ENCODE results near the gene CADM2.

The CADM2 gene

GRCh38 chr3:85801955-85802354 lies 843.2 kb downstream of the CADM2 start:
- no peak for DNase-seq
- in situ Hi-C loops (cut with MboI; ENCODE audit: low pct_unique_long_range_greater_than_20kb, low sequenced_read_pairs) = no loop called here

GRCh38 chr3:85808755-85809154 lies 850.0 kb downstream of the CADM2 start:
- no peak for DNase-seq
- in situ Hi-C loops (cut with MboI; ENCODE audit: low pct_unique_long_range_greater_than_20kb, low sequenced_read_pairs) = no loop called here

GRCh38 chr3:85821130-85821756 lies 862.5 kb downstream of the CADM2 start:
- in situ Hi-C loops (cut with MboI; ENCODE audit: low pct_unique_long_range_greater_than_20kb, low sequenced_read_pairs) = no loop called here
- DNase-seq = peak; percentile 25

- in situ Hi-C loops (cut with MboI; ENCODE audit: low pct_unique_long_range_greater_than_20kb, low sequenced_read_pairs) = no loop called here
- no peak for DNase-seq
Measured at GRCh38 chr3:85835857-85836440, 877.2 kb downstream of the CADM2 start.

GRCh38 chr3:85837402-85837801 lies 878.6 kb downstream of the CADM2 start:
- DNase-seq = no peak
- in situ Hi-C loops (cut with MboI; ENCODE audit: low pct_unique_long_range_greater_than_20kb, low sequenced_read_pairs) = no loop called here

- in situ Hi-C loops (cut with MboI; ENCODE audit: low pct_unique_long_range_greater_than_20kb, low sequenced_read_pairs) = no loop called here
- no peak for DNase-seq
Measured at GRCh38 chr3:85838921-85839320, 880.1 kb downstream of the CADM2 start.

- DNase-seq = no peak
- in situ Hi-C loops (cut with MboI; ENCODE audit: low pct_unique_long_range_greater_than_20kb, low sequenced_read_pairs) = no loop called here
Measured at GRCh38 chr3:85842081-85842480, 883.3 kb downstream of the CADM2 start.

- DNase-seq = no peak
- in situ Hi-C loops (cut with MboI; ENCODE audit: low pct_unique_long_range_greater_than_20kb, low sequenced_read_pairs) = no loop called here
Measured at GRCh38 chr3:85846940-85847339, 888.2 kb downstream of the CADM2 start.

GRCh38 chr3:85851071-85851470 lies 892.3 kb downstream of the CADM2 start:
- in situ Hi-C loops (cut with MboI; ENCODE audit: low pct_unique_long_range_greater_than_20kb, low sequenced_read_pairs) = no loop called here

GRCh38 chr3:85853805-85854204 lies 895.0 kb downstream of the CADM2 start:
- DNase-seq = no peak
- in situ Hi-C loops (cut with MboI; ENCODE audit: low pct_unique_long_range_greater_than_20kb, low sequenced_read_pairs) = no loop called here

More at GRCh38 chr3:85851071-85851470, 892.3 kb downstream of the CADM2 start:
- DNase-seq = no peak

- in situ Hi-C loops (cut with MboI; ENCODE audit: low pct_unique_long_range_greater_than_20kb, low sequenced_read_pairs) = no loop called here
- DNase-seq = no peak
Measured at GRCh38 chr3:85862893-85863455, 904.2 kb downstream of the CADM2 start.

GRCh38 chr3:85864896-85865295 lies 906.1 kb downstream of the CADM2 start:
- no peak for DNase-seq
- in situ Hi-C loops (cut with MboI; ENCODE audit: low pct_unique_long_range_greater_than_20kb, low sequenced_read_pairs) = no loop called here

GRCh38 chr3:85867072-85867471 lies 908.3 kb downstream of the CADM2 start:
- in situ Hi-C loops (cut with MboI; ENCODE audit: low pct_unique_long_range_greater_than_20kb, low sequenced_read_pairs) = no loop called here
- DNase-seq = no peak

- no peak for DNase-seq
- in situ Hi-C loops (cut with MboI; ENCODE audit: low pct_unique_long_range_greater_than_20kb, low sequenced_read_pairs) = no loop called here
Measured at GRCh38 chr3:85875589-85875988, 916.8 kb downstream of the CADM2 start.

GRCh38 chr3:85877631-85878030 lies 918.8 kb downstream of the CADM2 start:
- in situ Hi-C loops (cut with MboI; ENCODE audit: low pct_unique_long_range_greater_than_20kb, low sequenced_read_pairs) = no loop called here
- DNase-seq = no peak

- in situ Hi-C loops (cut with MboI; ENCODE audit: low pct_unique_long_range_greater_than_20kb, low sequenced_read_pairs) = no loop called here
- no peak for DNase-seq
Measured at GRCh38 chr3:85881833-85882393, 923.1 kb downstream of the CADM2 start.

- no peak for DNase-seq
- in situ Hi-C loops (cut with MboI; ENCODE audit: low pct_unique_long_range_greater_than_20kb, low sequenced_read_pairs) = no loop called here
Measured at GRCh38 chr3:85890043-85890555, 931.3 kb downstream of the CADM2 start.

- DNase-seq = no peak
- in situ Hi-C loops (cut with MboI; ENCODE audit: low pct_unique_long_range_greater_than_20kb, low sequenced_read_pairs) = no loop called here
Measured at GRCh38 chr3:85903434-85903833, 944.6 kb downstream of the CADM2 start.

GRCh38 chr3:85912980-85913379 lies 954.2 kb downstream of the CADM2 start:
- no peak for DNase-seq
- in situ Hi-C loops (cut with MboI; ENCODE audit: low pct_unique_long_range_greater_than_20kb, low sequenced_read_pairs) = no loop called here

- in situ Hi-C loops (cut with MboI; ENCODE audit: low pct_unique_long_range_greater_than_20kb, low sequenced_read_pairs) = no loop called here
Measured at GRCh38 chr3:85922374-85922773, 963.6 kb downstream of the CADM2 start.

More at GRCh38 chr3:85922374-85922773, 963.6 kb downstream of the CADM2 start:
- DNase-seq = no peak

All from KBM-7 (cell line).